ENCODE data around the gene RGL2.

DNA sequence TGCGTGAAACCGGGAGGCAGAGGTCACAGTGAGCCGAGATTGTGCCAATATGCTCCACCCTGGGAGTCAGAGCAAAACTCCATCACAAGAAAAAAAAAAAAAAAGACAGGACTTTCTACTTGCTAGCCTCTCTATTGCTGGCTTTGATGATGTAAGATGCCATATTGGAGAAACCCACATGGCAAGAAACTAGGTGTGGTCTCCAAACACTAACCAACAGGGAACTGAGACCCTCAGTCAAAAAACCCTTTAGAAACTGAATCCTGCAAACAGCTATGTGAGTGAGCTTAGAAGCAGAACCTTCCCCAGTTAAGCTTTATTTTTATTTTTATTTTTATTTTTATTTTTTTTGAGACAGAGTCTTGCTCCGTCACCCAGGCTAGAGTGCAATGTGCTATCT, 37.2 kb upstream of the RGL2 start:
- TF ChIP-seq, protein P1, sequence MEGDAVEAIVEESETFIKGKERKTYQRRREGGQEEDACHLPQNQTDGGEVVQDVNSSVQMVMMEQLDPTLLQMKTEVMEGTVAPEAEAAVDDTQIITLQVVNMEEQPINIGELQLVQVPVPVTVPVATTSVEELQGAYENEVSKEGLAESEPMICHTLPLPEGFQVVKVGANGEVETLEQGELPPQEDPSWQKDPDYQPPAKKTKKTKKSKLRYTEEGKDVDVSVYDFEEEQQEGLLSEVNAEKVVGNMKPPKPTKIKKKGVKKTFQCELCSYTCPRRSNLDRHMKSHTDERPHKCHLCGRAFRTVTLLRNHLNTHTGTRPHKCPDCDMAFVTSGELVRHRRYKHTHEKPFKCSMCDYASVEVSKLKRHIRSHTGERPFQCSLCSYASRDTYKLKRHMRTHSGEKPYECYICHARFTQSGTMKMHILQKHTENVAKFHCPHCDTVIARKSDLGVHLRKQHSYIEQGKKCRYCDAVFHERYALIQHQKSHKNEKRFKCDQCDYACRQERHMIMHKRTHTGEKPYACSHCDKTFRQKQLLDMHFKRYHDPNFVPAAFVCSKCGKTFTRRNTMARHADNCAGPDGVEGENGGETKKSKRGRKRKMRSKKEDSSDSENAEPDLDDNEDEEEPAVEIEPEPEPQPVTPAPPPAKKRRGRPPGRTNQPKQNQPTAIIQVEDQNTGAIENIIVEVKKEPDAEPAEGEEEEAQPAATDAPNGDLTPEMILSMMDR (IDR thresholded peaks at IDR 0.05 in 8 of 11, conservative IDR thresholded peaks at IDR 0.05 in 3 of 11), result no peak
- no peak for TF ChIP-seq POLR2A (IDR thresholded peaks at IDR 0.05)
- TF ChIP-seq POLR2AphosphoS5 (IDR thresholded peaks at IDR 0.05), result no peak

Measured in spleen (tissue), 7 donors.